ENCODE results near the gene PARPBP.

DNA sequence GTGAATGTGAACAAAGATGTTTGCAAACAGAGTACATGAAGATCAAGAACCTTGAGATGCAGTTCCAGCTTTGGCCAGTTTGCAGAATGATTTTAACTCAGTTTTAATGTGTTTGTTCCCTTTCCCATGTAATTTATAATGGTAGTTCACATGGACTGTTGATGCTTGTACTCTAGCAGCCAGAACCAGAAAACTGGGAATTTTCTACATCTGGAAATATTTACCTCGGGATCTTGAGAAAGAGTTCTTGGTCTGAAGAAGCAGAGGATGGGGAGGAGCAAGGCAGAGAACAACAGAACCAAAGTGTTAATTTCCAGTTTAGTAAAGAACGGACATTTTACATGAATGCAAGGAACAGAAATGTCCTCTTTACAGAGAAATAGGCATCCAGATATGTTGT lies 114.6 kb downstream of the PARPBP start:
- TF ChIP-seq EZH2 (IDR thresholded peaks at IDR 0.05; ENCODE audit: borderline replicate concordance, insufficient read depth, low read depth, low read length, poor library complexity, severe bottlenecking), result no peak
- TF ChIP-seq, protein P1, sequence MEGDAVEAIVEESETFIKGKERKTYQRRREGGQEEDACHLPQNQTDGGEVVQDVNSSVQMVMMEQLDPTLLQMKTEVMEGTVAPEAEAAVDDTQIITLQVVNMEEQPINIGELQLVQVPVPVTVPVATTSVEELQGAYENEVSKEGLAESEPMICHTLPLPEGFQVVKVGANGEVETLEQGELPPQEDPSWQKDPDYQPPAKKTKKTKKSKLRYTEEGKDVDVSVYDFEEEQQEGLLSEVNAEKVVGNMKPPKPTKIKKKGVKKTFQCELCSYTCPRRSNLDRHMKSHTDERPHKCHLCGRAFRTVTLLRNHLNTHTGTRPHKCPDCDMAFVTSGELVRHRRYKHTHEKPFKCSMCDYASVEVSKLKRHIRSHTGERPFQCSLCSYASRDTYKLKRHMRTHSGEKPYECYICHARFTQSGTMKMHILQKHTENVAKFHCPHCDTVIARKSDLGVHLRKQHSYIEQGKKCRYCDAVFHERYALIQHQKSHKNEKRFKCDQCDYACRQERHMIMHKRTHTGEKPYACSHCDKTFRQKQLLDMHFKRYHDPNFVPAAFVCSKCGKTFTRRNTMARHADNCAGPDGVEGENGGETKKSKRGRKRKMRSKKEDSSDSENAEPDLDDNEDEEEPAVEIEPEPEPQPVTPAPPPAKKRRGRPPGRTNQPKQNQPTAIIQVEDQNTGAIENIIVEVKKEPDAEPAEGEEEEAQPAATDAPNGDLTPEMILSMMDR (IDR thresholded peaks at IDR 0.05), result no peak

Data from B cell (primary cell).